ENCODE data around the gene DZIP1. TPM values are rescaled to one million over a fixed set of nuclear protein-coding genes. Genes with fewer than 3 reads are reported as not detected.
"Not testable (repeated sequence)": the region's sequence is repeated elsewhere in the genome, so short reads cannot be mapped to it uniquely, and the experiment has no call there.

Gene DZIP1, protein sequence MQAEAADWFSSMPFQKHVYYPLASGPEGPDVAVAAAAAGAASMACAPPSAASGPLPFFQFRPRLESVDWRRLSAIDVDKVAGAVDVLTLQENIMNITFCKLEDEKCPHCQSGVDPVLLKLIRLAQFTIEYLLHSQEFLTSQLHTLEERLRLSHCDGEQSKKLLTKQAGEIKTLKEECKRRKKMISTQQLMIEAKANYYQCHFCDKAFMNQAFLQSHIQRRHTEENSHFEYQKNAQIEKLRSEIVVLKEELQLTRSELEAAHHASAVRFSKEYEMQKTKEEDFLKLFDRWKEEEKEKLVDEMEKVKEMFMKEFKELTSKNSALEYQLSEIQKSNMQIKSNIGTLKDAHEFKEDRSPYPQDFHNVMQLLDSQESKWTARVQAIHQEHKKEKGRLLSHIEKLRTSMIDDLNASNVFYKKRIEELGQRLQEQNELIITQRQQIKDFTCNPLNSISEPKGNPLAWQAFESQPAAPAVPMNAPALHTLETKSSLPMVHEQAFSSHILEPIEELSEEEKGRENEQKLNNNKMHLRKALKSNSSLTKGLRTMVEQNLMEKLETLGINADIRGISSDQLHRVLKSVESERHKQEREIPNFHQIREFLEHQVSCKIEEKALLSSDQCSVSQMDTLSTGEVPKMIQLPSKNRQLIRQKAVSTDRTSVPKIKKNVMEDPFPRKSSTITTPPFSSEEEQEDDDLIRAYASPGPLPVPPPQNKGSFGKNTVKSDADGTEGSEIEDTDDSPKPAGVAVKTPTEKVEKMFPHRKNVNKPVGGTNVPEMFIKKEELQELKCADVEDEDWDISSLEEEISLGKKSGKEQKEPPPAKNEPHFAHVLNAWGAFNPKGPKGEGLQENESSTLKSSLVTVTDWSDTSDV
- total RNA-seq = 3.9 TPM
- long read RNA-seq, full-length matches to known transcripts = 1 of 4 reads
- long read RNA-seq, partial matches to known transcripts = 1 of 4 reads
- long read RNA-seq, other reads (novel, unspliced or antisense) = 2 of 4 reads

DNA sequence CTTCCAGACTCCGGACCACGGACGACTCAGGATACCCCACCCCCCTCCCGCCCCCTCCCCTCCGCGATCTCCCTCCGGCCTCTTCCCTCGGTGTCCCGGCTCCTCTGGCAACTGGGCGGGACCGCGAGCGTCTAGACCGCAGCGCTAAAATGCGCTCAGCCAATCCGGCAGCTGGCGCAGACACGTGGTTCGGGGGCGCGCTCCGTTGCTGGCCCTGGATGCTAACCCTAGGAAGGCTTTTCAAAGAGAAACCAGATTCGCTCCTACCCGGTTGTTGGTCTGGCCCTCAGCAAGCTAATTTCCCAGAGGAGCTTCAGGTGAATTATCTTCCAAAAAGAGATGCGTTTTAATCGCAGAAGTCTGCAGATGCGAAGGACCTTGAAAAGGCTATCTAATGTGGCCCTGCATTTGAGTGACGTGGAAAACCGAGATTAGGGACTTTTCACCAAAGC, at the start of gene DZIP1:
DZIP1 (minus strand) TSS at position 106 of the 452 bp plus-strand sequence. CDS start 2,677 bp downstream, outside the sequence.
- ATAC-seq (ENCODE audit: poor library complexity) = peak; percentile 96
- peak; percentile 87 for DNase-seq

DNA sequence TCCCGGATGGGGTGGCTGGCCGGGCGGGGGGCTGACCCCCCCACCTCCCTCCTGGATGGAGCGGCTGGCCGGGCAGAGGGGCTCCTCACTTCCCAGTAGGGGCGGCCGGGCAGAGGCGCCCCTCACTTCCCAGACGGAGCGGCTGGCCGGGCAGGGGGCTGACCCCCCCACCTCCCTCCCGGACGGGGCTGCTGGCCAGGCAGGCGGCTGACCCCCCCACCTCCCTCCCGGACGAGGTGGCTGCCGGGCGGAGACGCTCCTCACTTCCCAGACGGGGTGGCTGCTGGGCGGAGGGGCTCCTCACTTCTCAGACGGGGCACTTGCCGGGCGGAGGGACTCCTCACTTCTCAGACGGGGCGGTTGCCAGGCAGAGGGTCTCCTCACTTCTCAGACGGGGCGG, 46.5 kb upstream of the DZIP1 start:
- ATAC-seq (ENCODE audit: poor library complexity); DNase-seq; intact Hi-C loops (cut with DNase I): not testable (repeated sequence)

More for the DNA sequence above, at the start of gene DZIP1:
- intact Hi-C loops (cut with DNase I) = no loop called here

DNA sequence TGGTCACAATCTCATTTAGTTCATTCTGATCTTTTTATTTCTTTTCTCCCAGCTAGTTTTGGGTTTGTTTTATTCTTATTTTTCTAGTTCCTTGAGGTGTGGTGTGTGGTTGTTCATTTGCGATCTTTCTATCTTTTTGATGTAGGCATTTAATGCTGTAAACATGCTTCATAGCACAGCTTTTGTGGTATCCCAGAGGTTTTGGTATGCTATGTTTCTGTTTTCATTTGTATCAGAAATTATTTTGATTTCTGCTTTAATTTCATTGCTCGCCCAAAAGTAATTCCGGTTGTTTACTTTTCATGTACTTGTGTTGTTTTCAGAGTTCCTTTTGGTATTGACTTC, 45.0 kb upstream of the DZIP1 start:
- intact Hi-C loops (cut with DNase I) = no loop called here
- no peak for ATAC-seq (ENCODE audit: poor library complexity)
- no peak for DNase-seq

DNA sequence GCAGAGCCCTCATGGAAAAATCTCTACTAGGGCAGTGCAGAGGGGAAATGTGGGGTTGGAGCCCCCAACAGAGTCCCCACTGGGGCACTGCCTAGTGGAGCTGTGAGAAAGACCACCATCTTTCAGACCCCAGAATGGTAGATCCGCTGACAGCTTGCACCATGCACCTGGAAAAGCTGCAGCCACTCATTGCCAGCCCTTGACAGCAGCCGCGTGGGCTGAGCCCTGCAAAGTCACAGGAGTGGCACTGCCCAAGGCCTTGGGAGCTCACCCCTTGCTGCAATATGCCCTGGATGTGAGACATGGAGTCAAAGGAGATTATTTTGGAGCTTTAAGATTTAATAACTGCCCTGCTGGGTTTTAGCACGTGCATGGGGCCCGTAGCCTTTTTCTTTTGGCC, 40.5 kb upstream of the DZIP1 start:
- ATAC-seq (ENCODE audit: poor library complexity) = peak; percentile 46
- intact Hi-C loops (cut with DNase I) = not testable (repeated sequence)

DNA sequence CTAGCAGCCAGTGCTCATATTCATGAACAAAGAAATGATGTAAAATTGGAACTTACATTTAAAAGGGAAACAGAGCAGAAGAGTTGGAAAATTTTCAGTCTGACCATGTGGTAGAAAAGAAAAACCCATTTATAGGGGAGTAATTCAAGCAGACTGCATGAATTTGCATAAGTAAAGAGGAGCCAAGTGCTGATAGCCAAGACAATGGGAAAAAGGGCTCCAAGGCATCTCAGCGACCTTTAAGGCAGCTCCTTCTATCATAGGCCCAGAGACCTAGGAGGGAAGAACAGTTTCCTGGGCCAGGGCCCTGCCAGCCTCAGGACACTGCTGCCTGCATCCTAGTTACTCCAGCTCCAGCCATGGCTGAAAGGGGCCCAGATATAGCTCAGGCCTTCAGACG, 39.9 kb upstream of the DZIP1 start:
- ATAC-seq (ENCODE audit: poor library complexity) (peak; percentile 28), DNase-seq (no peak)
- intact Hi-C loops (cut with DNase I) = no loop called here

More for the DNA sequence above, 40.5 kb upstream of the DZIP1 start:
- not testable (repeated sequence) for DNase-seq

DNA sequence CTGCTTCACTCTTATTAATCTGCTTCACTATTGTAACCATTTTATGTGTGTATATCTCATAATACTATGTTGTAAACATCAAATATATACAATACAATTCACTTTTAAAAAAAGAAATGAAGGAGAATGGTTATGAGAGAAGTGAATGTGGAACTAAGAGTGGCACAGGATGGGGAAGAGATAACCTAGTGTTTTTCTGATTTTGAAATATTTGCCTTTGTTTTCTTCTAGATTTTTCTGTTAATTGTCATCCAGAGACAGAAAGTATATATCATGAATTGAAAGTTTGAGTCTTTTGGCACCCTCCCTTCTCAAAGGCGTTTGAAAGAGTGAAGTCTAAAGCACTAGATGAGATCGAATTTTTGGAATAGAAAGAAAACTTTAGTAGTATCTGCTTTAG, 35.2 kb upstream of the DZIP1 start:
- DNase-seq (no peak), ATAC-seq (ENCODE audit: poor library complexity) (no peak)
- intact Hi-C loops (cut with DNase I) = no loop called here

DNA sequence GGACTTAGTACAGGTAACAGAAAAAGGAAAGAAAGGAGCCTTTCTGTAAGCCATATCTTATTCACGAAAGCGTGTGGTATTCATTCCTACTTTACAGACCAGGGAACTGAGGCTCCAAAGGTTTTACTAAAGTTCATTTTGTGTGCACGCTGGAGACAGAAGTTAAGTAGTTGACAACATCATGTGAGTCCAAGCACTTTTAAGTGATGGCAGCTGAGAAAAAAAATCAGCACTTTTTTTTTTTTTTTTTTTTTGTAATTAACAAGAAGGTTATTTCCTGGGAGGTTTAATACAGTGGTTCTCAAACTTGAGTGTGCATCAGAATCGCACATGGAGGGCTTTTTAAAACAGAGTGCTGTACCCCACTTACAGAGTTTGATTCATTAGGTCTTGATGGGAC, 34.5 kb upstream of the DZIP1 start:
- intact Hi-C loops (cut with DNase I) = no loop called here
- ATAC-seq (ENCODE audit: poor library complexity) = no peak
- DNase-seq = no peak

DNA sequence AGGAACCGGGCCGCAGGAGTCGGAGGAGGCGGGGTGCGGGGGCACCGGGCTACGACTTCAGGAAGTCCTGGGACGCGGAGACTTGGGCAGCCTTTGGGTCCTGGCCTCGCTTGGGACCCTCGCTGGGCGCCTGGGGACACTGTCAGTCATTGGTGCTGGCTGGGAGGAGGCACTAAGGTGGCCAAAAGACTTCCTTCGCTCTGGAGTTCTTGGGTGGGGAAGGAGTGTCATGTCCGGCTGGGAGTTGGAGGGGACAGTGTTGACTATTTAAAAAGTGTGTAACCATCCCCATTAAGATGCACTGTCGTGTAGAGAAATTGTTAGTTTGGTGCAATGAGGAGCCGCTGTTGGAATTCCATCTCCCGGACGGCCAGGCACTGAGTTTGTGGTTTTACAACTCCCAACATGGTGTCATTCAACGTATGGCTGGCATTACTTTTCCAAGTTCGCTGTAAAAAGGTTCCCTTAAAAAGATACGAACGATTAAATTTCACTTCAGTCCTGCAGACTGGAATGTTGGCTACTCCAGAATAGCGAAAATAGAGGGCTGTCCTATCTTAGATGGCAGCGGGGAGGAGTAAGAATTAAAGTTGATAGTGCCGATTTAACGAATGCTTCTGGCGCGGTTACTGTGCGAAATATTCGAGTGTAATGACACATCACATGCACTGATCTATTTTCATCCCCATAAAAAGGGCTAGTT, 33.2 kb upstream of the DZIP1 start:
- ATAC-seq (ENCODE audit: poor library complexity) = no peak
- intact Hi-C loops (cut with DNase I) = no loop called here
- no peak for DNase-seq

DNA sequence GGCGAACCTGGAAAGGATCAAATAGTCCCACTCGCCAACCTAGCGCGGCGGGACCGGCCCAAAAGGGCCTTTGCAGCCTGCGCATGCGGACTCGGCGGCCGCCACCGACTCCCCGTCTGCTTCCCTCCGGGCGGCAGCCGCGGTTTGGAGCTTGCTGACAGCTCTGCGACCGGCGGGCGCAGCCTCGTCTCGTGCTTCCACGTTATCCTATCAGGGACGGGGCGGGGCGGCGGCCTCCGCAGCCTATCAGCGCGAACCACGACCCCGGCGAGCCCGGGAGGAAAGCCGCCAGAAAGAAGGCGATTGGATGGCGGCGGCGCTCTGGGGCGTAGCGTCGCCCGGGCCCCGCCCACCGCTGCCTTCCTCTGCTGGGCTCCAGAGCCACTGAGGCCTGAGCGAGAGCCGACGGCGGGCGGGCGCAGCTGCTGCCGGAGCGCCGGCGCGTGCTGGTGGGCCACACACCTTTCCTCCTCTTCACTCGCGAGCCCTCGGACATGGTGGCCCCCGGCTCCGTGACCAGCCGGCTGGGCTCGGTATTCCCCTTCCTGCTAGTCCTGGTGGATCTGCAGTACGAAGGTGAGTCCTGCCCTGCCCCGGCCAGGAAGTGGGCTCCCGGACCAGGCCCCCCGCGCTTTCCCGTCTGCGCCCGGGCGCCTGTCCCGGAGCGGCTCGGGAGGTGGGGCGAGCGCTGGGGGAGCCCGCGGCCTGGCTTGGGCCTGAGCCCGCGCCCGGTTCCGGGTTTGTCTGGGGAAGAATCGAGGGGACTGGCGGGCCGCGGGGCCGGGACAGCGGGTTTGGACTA, 32.5 kb upstream of the DZIP1 start, which contains the start of gene DNAJC3:
DNAJC3 (plus strand) TSS at position 378 of the 802 bp plus-strand sequence; CDS start at position 495, 117 bp downstream.
- DNase-seq (peak; percentile 100), ATAC-seq (ENCODE audit: poor library complexity) (peak; percentile 98)
- intact Hi-C loops (cut with DNase I) = no loop called here

DNA sequence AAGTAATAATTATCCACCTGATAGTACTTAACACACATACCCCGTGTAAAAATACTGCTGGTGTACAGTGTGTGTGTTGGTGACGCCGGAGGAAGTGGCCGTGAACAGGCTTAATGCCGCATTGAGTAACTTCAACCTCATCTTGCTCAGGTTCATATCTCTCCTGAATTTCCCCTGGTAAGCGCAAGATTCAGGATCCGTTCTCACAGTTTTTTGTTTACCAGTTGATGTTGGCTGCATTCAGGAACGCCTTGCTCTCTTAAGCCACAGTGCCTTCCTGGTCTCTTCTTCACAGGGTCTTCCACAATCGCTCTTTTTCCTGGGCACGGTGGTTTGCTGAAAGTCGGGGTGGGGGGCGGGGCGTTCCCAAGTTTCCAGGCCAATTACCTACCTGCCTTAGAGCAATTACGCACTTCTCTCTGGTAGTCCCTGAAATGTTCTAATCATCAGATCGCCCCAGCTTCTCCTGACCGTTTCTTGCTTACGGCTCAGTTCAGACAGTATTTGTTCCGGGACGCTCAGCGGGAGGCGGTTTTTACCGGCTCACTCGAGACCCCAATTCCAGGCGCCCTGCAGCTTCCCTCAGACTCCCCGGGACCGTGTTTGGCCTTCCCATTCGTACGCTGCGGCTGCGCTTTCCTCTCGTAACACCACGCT, 31.7 kb upstream of the DZIP1 start:
- intact Hi-C loops (cut with DNase I) = no loop called here
- DNase-seq (no peak), ATAC-seq (ENCODE audit: poor library complexity) (no peak)

DNA sequence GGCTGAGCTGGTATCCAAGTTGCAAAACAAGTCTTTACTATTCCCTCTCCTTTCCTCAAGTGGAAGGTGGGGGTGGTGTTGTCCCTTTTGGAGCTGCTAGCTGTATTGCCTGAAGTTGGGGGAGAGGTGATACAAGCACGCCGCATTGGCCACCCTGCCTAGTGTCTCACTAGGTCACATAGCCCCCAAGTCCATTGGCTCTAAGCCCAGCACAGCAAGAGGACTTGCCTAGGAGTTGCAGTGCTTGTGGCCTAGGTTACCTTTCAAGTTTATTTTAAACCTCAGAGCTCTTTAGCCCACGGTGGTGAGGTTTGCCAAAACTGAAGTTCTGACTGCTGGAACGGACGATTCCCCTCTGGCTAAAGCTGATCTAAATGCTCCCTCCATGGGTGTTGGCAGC, 27.1 kb upstream of the DZIP1 start:
- ATAC-seq (ENCODE audit: poor library complexity) (peak; percentile 55), DNase-seq (no peak)
- intact Hi-C loops (cut with DNase I) = no loop called here

DNA sequence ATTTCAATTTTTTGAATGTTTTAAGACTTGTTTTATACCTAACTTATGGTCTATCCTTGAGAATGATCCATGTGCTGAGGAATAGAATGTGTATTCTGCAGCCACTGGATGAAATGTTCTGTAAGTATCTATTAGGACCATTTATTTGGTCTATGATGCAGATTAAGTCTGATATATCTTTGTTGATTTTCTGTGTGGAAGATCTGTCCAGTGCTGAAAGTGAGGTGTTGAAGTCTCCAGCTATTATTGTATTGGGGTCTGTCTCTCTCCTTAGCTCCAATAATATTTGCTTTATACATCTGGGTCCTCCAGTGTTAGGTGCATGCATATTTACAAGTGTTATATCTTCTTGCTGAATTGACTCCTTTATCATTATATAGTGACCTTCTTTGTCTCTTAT, 22.7 kb upstream of the DZIP1 start:
- not testable (repeated sequence) for ATAC-seq (ENCODE audit: poor library complexity); DNase-seq
- intact Hi-C loops (cut with DNase I) = loop anchor here (10.0 kb wide), 1 partner anchor 132 kb away; no protein-coding TSS in a partner anchor

DNA sequence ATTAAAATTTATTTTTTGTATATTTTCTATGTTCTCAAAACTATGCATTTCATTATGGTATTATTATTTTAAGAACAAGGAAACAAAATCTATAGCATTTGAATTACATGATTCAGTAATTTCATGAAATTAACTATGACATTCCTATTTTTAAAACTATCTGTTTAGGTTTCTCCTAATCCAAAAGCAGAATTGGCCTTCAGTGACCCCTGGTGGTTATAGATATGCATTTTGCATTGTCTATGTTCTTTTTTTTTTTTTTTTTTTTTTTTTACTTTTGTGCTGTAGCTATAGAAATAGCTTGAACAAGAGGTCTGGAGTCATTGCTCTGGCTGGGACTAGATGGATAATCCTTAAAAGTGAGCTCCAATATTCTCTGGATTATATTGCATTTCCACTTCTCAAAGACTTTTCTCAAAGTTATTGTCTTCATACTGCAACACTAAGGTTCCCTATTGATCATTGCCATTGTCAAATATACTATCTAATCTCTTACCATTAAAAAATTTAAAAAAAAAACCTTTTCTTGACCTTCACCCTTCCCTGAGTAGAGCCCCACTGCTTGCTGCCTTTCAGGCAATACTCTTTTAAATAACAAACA, 16.6 kb upstream of the DZIP1 start:
- ATAC-seq (ENCODE audit: poor library complexity) = no peak
- DNase-seq = no peak
- intact Hi-C loops (cut with DNase I) = loop anchor here (10.0 kb wide), 1 partner anchor 126 kb away; no protein-coding TSS in a partner anchor

DNA sequence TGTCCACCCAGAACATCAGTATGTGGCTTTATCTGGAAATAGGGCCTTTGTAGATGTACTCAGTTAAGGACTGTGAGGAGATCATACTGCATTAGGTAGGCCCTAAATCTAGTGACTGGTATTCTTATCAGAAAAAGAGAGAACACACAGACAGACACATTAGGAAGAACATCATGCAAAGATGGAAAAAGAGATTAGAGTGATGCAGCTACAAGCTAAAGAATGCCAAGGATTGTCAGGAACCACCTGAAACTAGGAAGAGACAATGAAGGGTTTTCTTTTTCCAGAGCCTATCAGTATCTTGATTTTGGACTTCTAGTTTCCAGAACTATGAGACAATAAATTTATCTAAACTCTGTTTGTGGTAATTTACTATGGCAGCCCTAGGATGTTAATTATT, 15.0 kb upstream of the DZIP1 start:
- DNase-seq = no peak
- ATAC-seq (ENCODE audit: poor library complexity) = no peak
- intact Hi-C loops (cut with DNase I) = no loop called here

DNA sequence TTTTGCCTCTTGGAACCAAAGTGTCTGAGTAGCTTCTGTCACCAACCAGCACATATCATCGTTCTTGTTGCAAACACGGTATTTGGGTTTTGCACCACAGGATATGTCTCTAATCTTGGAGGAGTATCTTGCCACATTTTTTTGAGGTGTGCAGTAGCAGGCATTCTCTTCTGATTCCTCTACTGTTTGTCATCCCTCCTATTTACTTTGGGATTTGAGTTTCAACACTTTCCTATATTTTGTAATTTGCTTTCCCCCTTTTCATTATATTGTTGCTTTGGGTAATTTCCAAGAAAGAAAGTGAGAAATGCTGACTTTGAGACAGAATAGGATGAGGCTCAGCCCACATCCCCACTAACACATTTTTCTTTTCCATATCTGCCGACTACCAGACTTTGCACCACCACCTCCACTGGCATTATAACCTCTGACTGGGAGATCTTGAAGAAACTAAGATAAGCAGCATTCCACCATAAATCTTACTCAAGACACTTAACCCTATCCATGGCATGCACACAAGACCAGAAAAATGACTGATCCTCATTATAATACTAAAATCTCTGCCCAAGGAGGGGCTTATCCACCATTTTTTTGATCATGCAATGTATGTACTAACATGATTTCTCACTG, 12.0 kb upstream of the DZIP1 start:
- intact Hi-C loops (cut with DNase I) = no loop called here
- ATAC-seq (ENCODE audit: poor library complexity) (no peak), DNase-seq (no peak)

DNA sequence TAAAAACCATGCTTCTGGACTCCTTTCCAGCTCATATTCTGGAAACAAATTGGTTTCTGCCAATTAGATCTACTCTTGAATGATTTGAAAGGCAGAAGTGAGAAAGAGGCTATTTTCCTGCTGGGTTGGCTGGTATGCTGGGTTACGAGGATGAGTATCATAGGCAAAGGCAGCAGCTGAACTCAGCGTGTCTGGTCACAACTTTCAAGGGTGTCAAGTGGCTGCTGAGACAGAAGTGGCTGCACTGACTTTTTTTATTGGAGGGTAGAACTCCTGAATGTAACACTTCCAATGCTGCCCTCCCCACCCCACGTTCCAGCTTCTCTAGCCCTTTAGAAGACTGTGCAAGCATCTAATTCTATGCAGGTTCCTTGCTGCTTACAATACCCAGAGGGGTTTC, 8.3 kb upstream of the DZIP1 start:
- ATAC-seq (ENCODE audit: poor library complexity) (peak; percentile 58), DNase-seq (no peak)
- intact Hi-C loops (cut with DNase I) = no loop called here

All from Right ventricle myocardium superior (tissue), 1 donor.